ENCODE measurements around the gene ARHGAP42.

ARHGAP42 gene

DNA sequence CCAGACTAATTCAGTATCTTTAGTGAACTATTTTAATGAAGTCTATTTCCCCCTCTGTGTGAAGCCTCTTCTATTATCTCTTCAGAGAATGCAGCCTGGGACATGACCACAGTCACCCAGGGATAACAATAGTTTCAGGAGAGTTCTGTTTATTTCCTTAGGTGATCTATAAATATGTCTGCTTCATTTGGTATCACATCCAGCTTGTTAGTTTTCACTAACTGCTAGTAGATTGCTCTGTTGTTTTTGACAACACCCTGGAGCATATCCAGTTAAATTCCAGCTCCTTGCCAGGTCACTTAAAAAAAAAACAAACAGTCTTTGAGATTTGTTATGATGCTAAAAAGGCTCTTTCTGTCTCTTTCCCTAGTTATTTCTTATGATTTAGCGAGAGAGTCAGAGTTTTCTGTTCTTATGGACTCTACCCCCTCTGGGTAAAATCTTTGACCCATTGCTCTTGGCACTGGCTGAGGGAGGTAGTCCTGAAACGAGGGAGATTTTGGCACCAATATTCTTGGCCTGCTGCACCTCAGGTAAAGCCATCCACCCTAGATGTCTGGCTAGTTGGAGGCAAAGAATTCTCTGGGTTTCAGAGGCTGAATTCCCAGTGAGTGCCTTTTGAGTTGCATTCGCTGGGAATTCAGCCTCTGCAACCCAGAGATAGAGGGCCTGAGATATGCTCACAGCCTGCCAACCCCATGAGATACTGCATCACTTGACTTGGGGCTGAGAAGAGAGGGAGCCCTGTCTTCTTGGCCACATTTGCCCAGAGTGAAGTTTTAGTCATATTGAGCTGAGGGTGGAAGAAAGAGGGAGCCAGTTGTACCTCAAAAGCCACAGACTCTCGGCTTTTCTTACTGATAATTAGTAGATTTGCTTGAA lies 283.4 kb downstream of the ARHGAP42 start:
- DNase-seq: no peak
- no peak overlapping the region for H3K4me3 ChIP-seq (ENCODE audit: low read depth, low read length)
- TF ChIP-seq, protein P1, sequence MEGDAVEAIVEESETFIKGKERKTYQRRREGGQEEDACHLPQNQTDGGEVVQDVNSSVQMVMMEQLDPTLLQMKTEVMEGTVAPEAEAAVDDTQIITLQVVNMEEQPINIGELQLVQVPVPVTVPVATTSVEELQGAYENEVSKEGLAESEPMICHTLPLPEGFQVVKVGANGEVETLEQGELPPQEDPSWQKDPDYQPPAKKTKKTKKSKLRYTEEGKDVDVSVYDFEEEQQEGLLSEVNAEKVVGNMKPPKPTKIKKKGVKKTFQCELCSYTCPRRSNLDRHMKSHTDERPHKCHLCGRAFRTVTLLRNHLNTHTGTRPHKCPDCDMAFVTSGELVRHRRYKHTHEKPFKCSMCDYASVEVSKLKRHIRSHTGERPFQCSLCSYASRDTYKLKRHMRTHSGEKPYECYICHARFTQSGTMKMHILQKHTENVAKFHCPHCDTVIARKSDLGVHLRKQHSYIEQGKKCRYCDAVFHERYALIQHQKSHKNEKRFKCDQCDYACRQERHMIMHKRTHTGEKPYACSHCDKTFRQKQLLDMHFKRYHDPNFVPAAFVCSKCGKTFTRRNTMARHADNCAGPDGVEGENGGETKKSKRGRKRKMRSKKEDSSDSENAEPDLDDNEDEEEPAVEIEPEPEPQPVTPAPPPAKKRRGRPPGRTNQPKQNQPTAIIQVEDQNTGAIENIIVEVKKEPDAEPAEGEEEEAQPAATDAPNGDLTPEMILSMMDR (IDR thresholded peaks at IDR 0.05; ENCODE audit: low read depth, low read length): no peak
- H3K27me3 ChIP-seq (ENCODE audit: insufficient read depth, low read depth, severe bottlenecking): no peaks in the 10 kb centered on the region
- H3K36me3 ChIP-seq: no peaks in the 10 kb centered on the region
- no peak overlapping the region for H3K27ac ChIP-seq
- H3K9me3 ChIP-seq (ENCODE audit: severe bottlenecking): no peaks in the 10 kb centered on the region

DNA sequence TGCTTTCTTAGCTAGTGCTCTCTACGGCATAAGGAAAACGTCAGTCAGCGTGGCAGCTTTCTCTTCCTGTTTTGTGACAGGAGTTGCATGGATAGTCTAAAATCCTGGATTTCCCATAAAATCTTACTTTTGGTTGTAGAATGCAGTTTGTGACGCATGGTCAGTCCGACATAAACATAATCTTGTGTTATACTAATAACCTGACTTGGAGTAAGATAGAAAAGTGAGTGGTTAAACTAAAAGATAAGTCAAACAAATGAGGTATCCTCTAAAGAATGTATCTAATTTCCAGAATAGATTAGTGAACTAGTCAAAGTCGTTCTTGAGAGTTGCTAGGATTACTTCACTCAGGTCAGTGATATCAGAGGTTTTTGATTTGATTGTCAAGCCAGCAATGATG lies 285.0 kb downstream of the ARHGAP42 start:
- no peak overlapping the region for H3K4me3 ChIP-seq (ENCODE audit: low read depth, low read length)
- no peak for DNase-seq
- H3K27ac ChIP-seq: no peak overlapping the region
- peaks cover 5% of the 10 kb centered on the region; the same call in 1 of the 2 replicates for H3K36me3 ChIP-seq
- TF ChIP-seq, protein P1 (IDR thresholded peaks at IDR 0.05; ENCODE audit: low read depth, low read length): no peak
- H3K9me3 ChIP-seq (ENCODE audit: severe bottlenecking): no peaks in the 10 kb centered on the region
- no peaks in the 10 kb centered on the region for H3K27me3 ChIP-seq (ENCODE audit: insufficient read depth, low read depth, severe bottlenecking)

DNA sequence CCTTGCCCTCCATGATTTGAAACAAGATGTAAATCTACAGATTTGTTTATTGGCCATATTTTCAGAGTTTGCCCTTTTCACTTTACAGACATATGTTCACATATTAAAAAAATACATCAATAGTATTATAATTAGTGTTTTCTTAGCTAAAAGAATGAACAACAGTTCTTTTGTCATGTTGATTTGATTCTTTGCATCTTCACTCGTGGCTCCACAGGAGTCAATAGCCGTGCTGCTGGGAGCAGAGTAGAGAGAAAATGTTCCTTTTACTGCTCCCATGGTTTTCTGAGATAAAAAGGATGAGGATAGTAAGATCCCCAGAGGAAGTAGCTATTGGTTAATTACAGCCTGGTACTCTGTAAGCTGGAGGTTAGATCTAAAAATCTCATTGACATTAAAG lies 291.4 kb downstream of the ARHGAP42 start:
- Histone ChIP-seq H3K36me3 (peaks cover 12% of the 10 kb centered on the region; the same call in 1 of the 2 replicates), H3K27me3 (ENCODE audit: insufficient read depth, low read depth, severe bottlenecking) (no peaks in the 10 kb centered on the region), H3K27ac (no peak overlapping the region), H3K9me3 (ENCODE audit: severe bottlenecking) (no peaks in the 10 kb centered on the region), H3K4me3 (ENCODE audit: low read depth, low read length) (no peak overlapping the region)
- DNase-seq: no peak
- TF ChIP-seq, protein P1 (IDR thresholded peaks at IDR 0.05; ENCODE audit: low read depth, low read length): no peak

DNA sequence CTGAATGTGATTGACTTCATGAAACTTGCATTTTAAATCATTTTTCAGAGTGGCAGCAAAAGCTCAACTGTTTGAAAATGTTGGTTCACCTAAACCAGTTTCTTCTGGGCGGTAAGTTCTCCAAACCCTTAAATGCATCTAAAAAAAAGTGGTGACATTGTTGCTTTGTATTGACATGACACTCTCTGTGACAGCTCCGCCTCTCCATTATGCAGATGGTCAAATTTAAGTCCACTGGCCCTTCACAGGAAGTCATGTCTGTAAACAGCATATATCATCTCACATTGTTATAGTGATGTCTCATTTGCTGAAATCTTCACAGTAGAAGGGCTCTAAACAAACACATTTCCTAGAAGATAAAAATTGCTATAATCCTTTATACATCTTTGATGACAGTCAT lies 291.9 kb downstream of the ARHGAP42 start:
- H3K9me3 ChIP-seq (ENCODE audit: severe bottlenecking): no peaks in the 10 kb centered on the region
- peaks cover 12% of the 10 kb centered on the region; the same call in 1 of the 2 replicates for H3K36me3 ChIP-seq
- H3K27ac ChIP-seq: no peak overlapping the region
- H3K27me3 ChIP-seq (ENCODE audit: insufficient read depth, low read depth, severe bottlenecking): no peaks in the 10 kb centered on the region
- TF ChIP-seq, protein P1 (IDR thresholded peaks at IDR 0.05; ENCODE audit: low read depth, low read length): no peak
- no peak for DNase-seq
- no peak overlapping the region for H3K4me3 ChIP-seq (ENCODE audit: low read depth, low read length)

DNA sequence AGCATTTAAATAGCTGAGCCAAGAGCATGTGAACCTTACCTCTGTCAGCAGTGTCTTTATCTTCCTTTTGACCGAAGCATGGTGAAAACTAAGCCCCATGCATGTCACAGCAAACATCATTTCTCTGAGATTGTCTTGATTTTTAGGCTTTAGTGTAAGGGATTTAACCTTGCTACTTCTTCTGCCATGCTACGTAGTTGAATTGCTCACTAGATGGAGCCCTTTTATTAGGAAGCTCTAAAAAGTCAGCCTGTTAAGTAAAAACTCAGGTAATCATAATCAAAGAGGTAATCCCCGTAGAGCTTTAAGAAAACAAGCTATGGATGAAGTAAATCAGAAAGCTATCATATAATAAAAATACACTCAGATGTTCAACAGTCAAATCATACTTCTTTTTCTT lies 293.1 kb downstream of the ARHGAP42 start:
- DNase-seq: no peak

More for the DNA sequence above, 293.1 kb downstream of the ARHGAP42 start:
- H3K9me3 ChIP-seq (ENCODE audit: severe bottlenecking): no peaks in the 10 kb centered on the region
- H3K4me3 ChIP-seq (ENCODE audit: low read depth, low read length): no peak overlapping the region
- H3K27ac ChIP-seq: no peak overlapping the region
- H3K27me3 ChIP-seq (ENCODE audit: insufficient read depth, low read depth, severe bottlenecking): no peaks in the 10 kb centered on the region
- TF ChIP-seq, protein P1 (IDR thresholded peaks at IDR 0.05; ENCODE audit: low read depth, low read length): peak; percentile 21; the same call in 1 of the 2 replicates
- H3K36me3 ChIP-seq: peaks cover 12% of the 10 kb centered on the region; the same call in 1 of the 2 replicates
